Body of pancreas (tissue), 4 donors: ENCODE results near the gene SPTA1. TPM values are rescaled to one million over a fixed set of nuclear protein-coding genes. Genes with fewer than 3 reads are reported as not detected.

Experiments
- ATAC-seq: fragments of 150-250 bp; one replicate; pipeline ENCODE4 v1.9.1; 2016
- DNase-seq, 4 donors: peaks; one replicate each; pipeline ENCODE4 v3.0.0-alpha.2; 2019
- H3K27ac ChIP-seq, 4 donors: fragments of 200-600 bp; sonication (generic); 1 replicate in 3 of 4; 2 replicates in 1 of 4; pipeline versions ENCODE4 v1.5.1 to v1.6.1; 2016 to 2019; ENCODE audit warnings: mild to moderate bottlenecking in 1 of 4, mixed read lengths in 1 of 4, moderate library complexity in 1 of 4
- H3K27me3 ChIP-seq, 2 donors: fragments of 200-600 bp; sonication (generic); one replicate each; pipeline ENCODE4 v1.6.0; 2016; ENCODE audit warnings: mild to moderate bottlenecking in 1 of 2
- H3K36me3 ChIP-seq, 2 donors: fragments of 200-600 bp; sonication (generic); replicated peaks in 1 of 2; 2 replicates each; pipeline ENCODE4 v1.5.1; 2016; ENCODE audit warnings: low read depth in 2 of 2; ENCODE audit not compliant: insufficient read depth in 1 of 2
- H3K4me1 ChIP-seq: fragments of 200-600 bp; sonication (generic); one replicate; pipeline ENCODE4 v1.6.0; 2016
- H3K4me3 ChIP-seq, 2 donors: fragments of 200-600 bp; sonication (generic); 1 replicate in 1 of 2; 2 replicates in 1 of 2; pipeline ENCODE4 v1.5.1; 2016 to 2019
- H3K9me3 ChIP-seq, 3 donors: fragments of 200-600 bp; sonication (generic); 1 replicate in 2 of 3; 2 replicates in 1 of 3; pipeline ENCODE4 v1.5.1; 2016
- POLR2A ChIP-seq, 3 donors: fragments of 450-650 bp; IDR thresholded peaks; one replicate each; pipeline ENCODE4 v1.6.1; 2016; ENCODE audit warnings: antibody characterized with exemption in 3 of 3, mild to moderate bottlenecking in 2 of 3
- WGBS, 2 donors: methylation state at CpG; one replicate each; pipeline ENCODE4 v1.1.5; 2017; 5-methylcytosine and 5-hydroxymethylcytosine counted together
- intact Hi-C: fragments of 100-400 bp; cut with DNase I; formaldehyde crosslinking; loops from one replicate; pipeline ENCODE4 v1.15.1; 2023
- total RNA-seq, 2 donors: library from RNA; depleted of rRNA; stranded (reverse); fragments of >200 nt; gene quantifications; one replicate each; pipeline ENCODE4 v1.1.0, GENCODE V29; 2016
- TF ChIP-seq, protein P1 (sequence below), 7 experiments: fragments of 450-650 bp in 4 of 7; fragments of 200-600 bp in 3 of 7; sonication (generic) in 3 of 7; IDR thresholded peaks; one replicate each; pipeline ENCODE4 v1.5.1; 2016 to 2019; ENCODE audit warnings: antibody characterized with exemption in 7 of 7

The SPTA1 gene
- total RNA-seq, 2 donors from 2014 or later: not detected

- H3K4me1 ChIP-seq: no peaks in the 10 kb centered on the region
- ATAC-seq (no peak), DNase-seq (no peak)
- no peaks in the 10 kb centered on the region for H3K36me3 ChIP-seq
- H3K9me3 ChIP-seq: no peaks in the 10 kb centered on the region
- H3K4me3 ChIP-seq: no peak overlapping the region
- no peak overlapping the region for H3K27ac ChIP-seq
- intact Hi-C loops: no loop called here
- TF ChIP-seq POLR2A (IDR thresholded peaks at IDR 0.05): no peak
- TF ChIP-seq, protein P1, sequence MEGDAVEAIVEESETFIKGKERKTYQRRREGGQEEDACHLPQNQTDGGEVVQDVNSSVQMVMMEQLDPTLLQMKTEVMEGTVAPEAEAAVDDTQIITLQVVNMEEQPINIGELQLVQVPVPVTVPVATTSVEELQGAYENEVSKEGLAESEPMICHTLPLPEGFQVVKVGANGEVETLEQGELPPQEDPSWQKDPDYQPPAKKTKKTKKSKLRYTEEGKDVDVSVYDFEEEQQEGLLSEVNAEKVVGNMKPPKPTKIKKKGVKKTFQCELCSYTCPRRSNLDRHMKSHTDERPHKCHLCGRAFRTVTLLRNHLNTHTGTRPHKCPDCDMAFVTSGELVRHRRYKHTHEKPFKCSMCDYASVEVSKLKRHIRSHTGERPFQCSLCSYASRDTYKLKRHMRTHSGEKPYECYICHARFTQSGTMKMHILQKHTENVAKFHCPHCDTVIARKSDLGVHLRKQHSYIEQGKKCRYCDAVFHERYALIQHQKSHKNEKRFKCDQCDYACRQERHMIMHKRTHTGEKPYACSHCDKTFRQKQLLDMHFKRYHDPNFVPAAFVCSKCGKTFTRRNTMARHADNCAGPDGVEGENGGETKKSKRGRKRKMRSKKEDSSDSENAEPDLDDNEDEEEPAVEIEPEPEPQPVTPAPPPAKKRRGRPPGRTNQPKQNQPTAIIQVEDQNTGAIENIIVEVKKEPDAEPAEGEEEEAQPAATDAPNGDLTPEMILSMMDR (IDR thresholded peaks at IDR 0.05): no peak
- H3K27me3 ChIP-seq: no peaks in the 10 kb centered on the region
These were observed 32.4 kb downstream of the SPTA1 start for GRCh38 chr1:158654086-158654485.

DNA sequence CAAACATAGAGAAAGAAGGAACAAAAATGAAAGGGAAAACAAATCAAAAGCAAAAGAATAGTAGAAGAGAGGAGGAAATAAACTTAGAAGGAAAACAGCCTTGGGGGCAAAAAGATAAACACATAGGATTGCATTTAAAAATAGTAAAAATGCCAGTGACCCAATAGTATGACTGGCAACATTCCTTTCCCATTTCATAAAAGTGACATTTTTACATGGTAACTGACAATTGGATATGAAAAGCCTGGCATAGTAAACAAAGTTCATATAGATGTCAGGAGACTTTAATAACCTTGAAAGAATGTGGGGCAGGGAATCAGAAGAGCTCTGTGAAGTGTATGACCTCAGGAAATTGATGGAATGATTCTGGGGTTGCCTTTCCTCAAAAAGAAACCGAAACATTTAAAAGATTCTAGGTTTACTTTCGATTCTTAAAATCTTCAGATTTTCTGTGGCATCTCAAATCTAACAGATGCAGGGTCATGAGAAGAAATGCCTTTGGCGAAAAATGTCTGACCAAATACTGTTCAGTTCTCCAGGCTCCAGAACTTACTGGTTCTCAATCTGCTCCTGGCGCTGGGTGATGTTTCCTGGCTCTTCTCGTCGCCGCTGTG is 33.7 kb downstream of the SPTA1 start:
- intact Hi-C loops: no loop called here
- H3K4me3 ChIP-seq: no peak overlapping the region
- DNase-seq (no peak), ATAC-seq (no peak)
- H3K27me3 ChIP-seq: no peaks in the 10 kb centered on the region
- H3K36me3 ChIP-seq: no peaks in the 10 kb centered on the region
- no peaks in the 10 kb centered on the region for H3K4me1 ChIP-seq
- no peaks in the 10 kb centered on the region for H3K9me3 ChIP-seq
- H3K27ac ChIP-seq: no peak overlapping the region
- TF ChIP-seq, protein P1 (IDR thresholded peaks at IDR 0.05): no peak
- no peak for TF ChIP-seq POLR2A (IDR thresholded peaks at IDR 0.05)
- 68 to 76% methylated on average over 7 of the region's 7 CpGs for WGBS, 2 donors

GRCh38 chr1:158649052-158649451 is 37.5 kb downstream of the SPTA1 start:
- TF ChIP-seq, protein P1 (IDR thresholded peaks at IDR 0.05): no peak
- TF ChIP-seq POLR2A (IDR thresholded peaks at IDR 0.05): no peak
- no peak for ATAC-seq
- Histone ChIP-seq H3K9me3 (no peaks in the 10 kb centered on the region), H3K4me3 (no peak overlapping the region), H3K27ac (no peak overlapping the region), H3K4me1 (no peaks in the 10 kb centered on the region), H3K36me3 (no peaks in the 10 kb centered on the region), H3K27me3 (no peaks in the 10 kb centered on the region)
- no peak for DNase-seq
- intact Hi-C loops: no loop called here

DNA sequence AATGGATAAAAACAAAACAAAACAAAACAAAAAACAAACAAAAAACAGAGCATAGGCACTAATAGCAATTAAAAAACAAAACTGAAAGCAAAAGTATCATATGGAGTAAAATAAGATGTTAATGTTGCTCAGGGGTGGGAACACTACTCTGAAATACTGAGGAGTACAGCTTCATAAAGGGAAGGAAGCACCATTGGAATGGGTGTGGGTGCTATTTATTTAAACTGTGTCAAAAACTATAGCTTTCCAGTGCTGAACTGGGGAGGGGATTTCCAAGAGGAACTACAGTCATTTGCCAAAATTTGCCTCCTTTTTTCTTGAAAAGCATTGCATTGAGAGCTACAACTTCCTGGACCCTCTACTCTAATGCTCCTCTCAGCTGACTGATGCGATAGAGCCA is 40.0 kb downstream of the SPTA1 start:
- H3K27me3 ChIP-seq: no peaks in the 10 kb centered on the region
- H3K27ac ChIP-seq: no peak overlapping the region
- intact Hi-C loops: no loop called here
- no peak for ATAC-seq
- DNase-seq: no peak
- H3K4me1 ChIP-seq: no peaks in the 10 kb centered on the region
- 84 to 94% methylated on average over 1 of the region's 1 CpG for WGBS, 2 donors
- H3K4me3 ChIP-seq: no peak overlapping the region
- no peaks in the 10 kb centered on the region for H3K36me3 ChIP-seq
- TF ChIP-seq POLR2A (IDR thresholded peaks at IDR 0.05): no peak
- TF ChIP-seq, protein P1 (IDR thresholded peaks at IDR 0.05): no peak
- H3K9me3 ChIP-seq: no peaks in the 10 kb centered on the region

GRCh38 chr1:158644449-158644848 is 42.1 kb downstream of the SPTA1 start:
- 16 to 30% methylated on average over 2 of the region's 2 CpGs for WGBS, 2 donors
- Histone ChIP-seq H3K27me3 (no peaks in the 10 kb centered on the region), H3K36me3 (no peaks in the 10 kb centered on the region), H3K27ac (no peak overlapping the region), H3K4me1 (no peaks in the 10 kb centered on the region), H3K9me3 (no peaks in the 10 kb centered on the region), H3K4me3 (no peak overlapping the region)
- no peak for DNase-seq
- ATAC-seq: no peak
- intact Hi-C loops: no loop called here
- TF ChIP-seq POLR2A (IDR thresholded peaks at IDR 0.05): no peak
- TF ChIP-seq, protein P1 (IDR thresholded peaks at IDR 0.05): no peak
